HCT116 (cell line): ENCODE data around the gene HS6ST1. TPM values are rescaled to one million over a fixed set of nuclear protein-coding genes. Genes with fewer than 3 reads are reported as not detected.

Experiments used
- ATAC-seq: fragments of 200-7000 bp; cut with Tn5 transposase; 2 replicates; pipeline ENCODE4 v1.9.1; 2020; ENCODE audit warnings: mild to moderate bottlenecking, moderate library complexity
- BruUV-seq: library from RNA; stranded (reverse); fragments of 400-500 nt; replicated peaks from 2 replicates; lab custom pipeline; 2021; lab: Mats Ljungman, UMichigan
- CTCF ChIA-PET: fragments of 300-600 bp; sonication (Branson Sonifier 250); formaldehyde crosslinking; loops from one replicate; lab custom pipeline; 2021; ENCODE audit warnings: antibody characterized with exemption; lab: Charles Lee
- POLR2A ChIA-PET: fragments of 300-600, 350-600 bp; sonication (Branson Sonifier 250); formaldehyde crosslinking; loops from one replicate; lab custom pipeline; 2021; ENCODE audit warnings: antibody characterized with exemption; lab: Charles Lee
- RAD21 ChIA-PET, 2 experiments: fragments of 300-600 bp; sonication (Branson Sonifier 250); formaldehyde crosslinking; loops; one replicate each; lab custom pipeline; 2023; ENCODE audit warnings: low total read pairs in 2 of 2; ENCODE audit not compliant: uncharacterized antibody in 2 of 2, unreplicated experiment in 2 of 2, low non-redundant PET in 1 of 2; lab: Charles Lee
- DNase-seq: peaks from one replicate; pipeline ENCODE4 v3.0.0-alpha.2; 2010; ENCODE audit warnings: low read depth, low spot score
- H2AFZ ChIP-seq: fragments of 200-600 bp; shearing (Covaris generic), sonication (generic); 2 replicates; pipeline ENCODE4 v1.6.1; 2017; ENCODE audit warnings: low read depth, mixed run types, mixed read lengths, antibody characterized with exemption, low read length; ENCODE audit not compliant: poor library complexity, severe bottlenecking
- H3K27ac ChIP-seq: 2 replicates; pipeline ENCODE4 v1.5.1; 2012; ENCODE audit warnings: low read depth, low read length
- H3K27me3 ChIP-seq: fragments of 200-600 bp; sonication (generic); 2 replicates; pipeline ENCODE4 v1.6.1; 2016; ENCODE audit warnings: mixed run types, low read length, mixed read lengths; ENCODE audit not compliant: insufficient read depth
- H3K36me3 ChIP-seq, 2 experiments: fragments of 200-500 bp in 1 of 2; fragments of 200-600 bp in 1 of 2; sonication (Bioruptor generic) in 1 of 2; sonication (generic) in 1 of 2; 2 replicates each; pipeline versions ENCODE4 v1.5.1 to v1.6.1; 2014 to 2016; ENCODE audit warnings: low read length in 2 of 2, inconsistent platforms in 1 of 2, mixed read lengths in 1 of 2, mixed run types in 1 of 2; ENCODE audit not compliant: insufficient read depth in 2 of 2, control insufficient read depth in 1 of 2
- H3K4me1 ChIP-seq, 2 experiments: fragments of 200-600 bp in 1 of 2; sonication (generic) in 1 of 2; 2 replicates each; pipeline versions ENCODE4 v1.5.1 to v1.6.1; 2012 to 2017; ENCODE audit warnings: low read length in 2 of 2, inconsistent platforms in 1 of 2, mild to moderate bottlenecking in 1 of 2, mixed read lengths in 1 of 2, mixed run types in 1 of 2, moderate library complexity in 1 of 2; ENCODE audit not compliant: insufficient read depth in 2 of 2, control insufficient read depth in 1 of 2
- H3K4me2 ChIP-seq: fragments of 200-600 bp; sonication (generic); 2 replicates; pipeline ENCODE4 v1.6.1; 2017; ENCODE audit warnings: mixed run types, low read length, mixed read lengths
- H3K4me3 ChIP-seq, 2 experiments: fragments of 200-600 bp in 1 of 2; sonication (generic) in 1 of 2; replicated peaks in 1 of 2; 2 replicates each; pipeline ENCODE4 v1.5.1; 2011 to 2016; ENCODE audit warnings: low read length in 2 of 2, control low read depth in 1 of 2, low read depth in 1 of 2, mild to moderate bottlenecking in 1 of 2, mixed read lengths in 1 of 2, mixed run types in 1 of 2
- H3K79me2 ChIP-seq: fragments of 200-600 bp; sonication (generic); 2 replicates; pipeline ENCODE4 v1.6.1; 2017; ENCODE audit warnings: mild to moderate bottlenecking, mixed run types, low read length, moderate library complexity, mixed read lengths; ENCODE audit not compliant: insufficient read depth
- H3K9ac ChIP-seq: fragments of 200-600 bp; sonication (generic); 2 replicates; pipeline ENCODE4 v1.6.1; 2016; ENCODE audit warnings: low read length, mixed read lengths
- H3K9me2 ChIP-seq: fragments of 200-600 bp; sonication (generic), shearing (Covaris generic); 2 replicates; pipeline ENCODE4 v1.6.1; 2017; ENCODE audit warnings: mixed run types, mild to moderate bottlenecking, moderate library complexity; ENCODE audit not compliant: insufficient read depth
- H3K9me3 ChIP-seq, 2 experiments: fragments of 200-500 bp in 1 of 2; fragments of 200-600 bp in 1 of 2; sonication (Bioruptor generic) in 1 of 2; sonication (generic) in 1 of 2; 2 replicates each; pipeline ENCODE4 v1.6.1; 2014 to 2017; ENCODE audit warnings: low read length in 2 of 2, mixed read lengths in 2 of 2, inconsistent platforms in 1 of 2, low read depth in 1 of 2, mild to moderate bottlenecking in 1 of 2, mixed run types in 1 of 2, moderate library complexity in 1 of 2; ENCODE audit not compliant: control insufficient read depth in 1 of 2, insufficient read depth in 1 of 2
- H4K20me1 ChIP-seq: fragments of 200-600 bp; sonication (generic), shearing (Covaris generic); 2 replicates; pipeline ENCODE4 v1.6.1; 2017; ENCODE audit warnings: mixed run types, mild to moderate bottlenecking, moderate library complexity; ENCODE audit not compliant: insufficient read depth
- ATF3 ChIP-seq: IDR thresholded peaks from 2 replicates; pipeline ENCODE4 v1.6.1; 2012
- CBX3 ChIP-seq: IDR thresholded peaks from 2 replicates; pipeline ENCODE4 v1.6.1; 2012; ENCODE audit warnings: low read depth
- CEBPB ChIP-seq: IDR thresholded peaks from 2 replicates; pipeline ENCODE4 v1.6.1; 2012; ENCODE audit warnings: low read depth
- EGR1 ChIP-seq: IDR thresholded peaks from 2 replicates; pipeline ENCODE4 v1.6.1; 2012; ENCODE audit warnings: low read depth
- FOSL1 ChIP-seq: IDR thresholded peaks from 2 replicates; pipeline ENCODE4 v1.6.1; 2012; ENCODE audit warnings: low read depth
- JUND ChIP-seq: IDR thresholded peaks from 2 replicates; pipeline ENCODE4 v1.6.1; 2012
- POLR2A ChIP-seq: IDR thresholded peaks from 2 replicates; pipeline ENCODE4 v1.7.0; 2011; ENCODE audit warnings: borderline replicate concordance; ENCODE audit not compliant: insufficient read depth, insufficient read length; ENCODE audit errors: extremely low read depth
- POLR2AphosphoS5 ChIP-seq: IDR thresholded peaks from 2 replicates; pipeline ENCODE4 v1.6.1; 2011; ENCODE audit warnings: mild to moderate bottlenecking, low read depth, low read length, moderate library complexity
- RAD21 ChIP-seq: IDR thresholded peaks from 2 replicates; pipeline ENCODE4 v1.6.1; 2012; ENCODE audit warnings: low read depth, mild to moderate bottlenecking
- REST ChIP-seq: IDR thresholded peaks from 2 replicates; pipeline ENCODE4 v1.6.1; 2012; ENCODE audit warnings: low read depth
- SRF ChIP-seq: IDR thresholded peaks from 2 replicates; pipeline ENCODE4 v1.6.1; 2012; ENCODE audit warnings: low read depth
- TCF7L2 ChIP-seq: IDR thresholded peaks from 2 replicates; pipeline ENCODE4 v1.7.0; 2011; ENCODE audit warnings: borderline replicate concordance, inconsistent platforms; ENCODE audit not compliant: insufficient read depth, insufficient read length; ENCODE audit errors: extremely low read depth
- YY1 ChIP-seq: IDR thresholded peaks from 2 replicates; pipeline ENCODE4 v1.6.1; 2011; ENCODE audit warnings: low read length, low read depth, moderate library complexity, mild to moderate bottlenecking; ENCODE audit not compliant: insufficient replicate concordance; ENCODE audit errors: extremely low read depth
- ZBTB33 ChIP-seq: IDR thresholded peaks from 2 replicates; pipeline ENCODE4 v1.6.1; 2011; ENCODE audit warnings: mild to moderate bottlenecking, low read length, moderate library complexity; ENCODE audit not compliant: insufficient replicate concordance; ENCODE audit errors: extremely low read depth
- ZNF274 ChIP-seq: fragments of 200-500 bp; sonication (Bioruptor generic); IDR thresholded peaks from 2 replicates; pipeline ENCODE4 v1.6.1; 2014; ENCODE audit warnings: mild to moderate bottlenecking, low read depth, low read length, inconsistent platforms
- intact Hi-C: fragments of 100-400 bp; cut with micrococcal nuclease; formaldehyde crosslinking; loops from 2 replicates; pipeline ENCODE4 v1.10.0; 2022
- total RNA-seq: library from RNA; stranded (reverse); gene quantifications from one replicate; pipeline ENCODE4 v1.2.1, GENCODE V29; 2021; ENCODE audit not compliant: unreplicated experiment

Gene HS6ST1
- total RNA-seq, 1 experiment from 2014 or later = 35.0 TPM

DNA sequence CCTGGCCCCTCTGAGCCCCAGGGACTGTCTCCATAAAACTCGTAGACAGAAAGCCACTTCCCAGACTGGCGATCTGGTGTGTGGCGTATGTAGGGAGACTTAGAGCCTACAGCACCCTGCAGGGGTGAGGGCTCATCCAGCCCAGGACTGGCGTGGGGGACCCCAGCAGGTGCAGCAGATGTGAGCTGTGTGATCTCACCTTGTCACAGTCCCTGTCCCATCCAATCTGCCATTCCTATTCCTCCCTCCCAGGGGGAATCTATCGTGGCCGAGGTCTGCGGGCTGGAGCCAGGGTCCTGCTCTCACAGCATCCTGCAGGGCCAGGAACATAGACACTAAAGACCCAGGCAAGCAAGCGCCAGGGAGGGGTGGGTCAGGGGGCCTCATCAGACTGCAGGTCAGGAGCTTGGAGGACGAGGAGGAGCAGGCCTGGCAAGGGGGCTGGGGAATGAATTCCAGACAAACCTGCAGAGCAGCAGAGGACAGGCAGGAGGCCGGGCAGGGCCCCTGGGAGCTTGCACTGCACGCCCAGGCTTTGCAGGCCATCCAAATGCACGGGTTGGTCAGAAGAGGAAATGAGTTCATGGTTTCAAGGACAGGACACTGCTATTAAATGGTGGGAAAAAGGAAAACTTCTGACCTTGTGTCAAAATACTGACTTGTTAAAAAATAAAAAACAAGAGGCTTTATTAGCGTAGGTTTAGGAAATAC is 32.5 kb downstream of the HS6ST1 start:
- H3K4me2 ChIP-seq = no peak overlapping the region

More for the DNA sequence above, 32.5 kb downstream of the HS6ST1 start:
- no peak overlapping the region for H3K27ac ChIP-seq
- intact Hi-C loops = no loop called here
- POLR2A ChIA-PET = no interaction called here
- no peaks in the 10 kb centered on the region for H4K20me1 ChIP-seq
- TF ChIP-seq EGR1 (no peak), ATF3 (no peak), CEBPB (no peak), FOSL1 (no peak), TCF7L2 (no peak), POLR2A (no peak), JUND (no peak), RAD21 (no peak), ZBTB33 (no peak), SRF (no peak), ZNF274 (no peak), REST (no peak), YY1 (no peak), POLR2AphosphoS5 (no peak), CBX3 (no peak)
- TF ChIP-seq, all 23 proteins: peak for 0
- CTCF ChIA-PET = no interaction called here
- H3K27me3 ChIP-seq = no peaks in the 10 kb centered on the region
- no peak overlapping the region for H2AFZ ChIP-seq
- DNase-seq (no peak), ATAC-seq (no peak)
- H3K4me3 ChIP-seq = no peak overlapping the region
- RAD21 ChIA-PET = no interaction called here
- H3K4me1 ChIP-seq = no peaks in the 10 kb centered on the region
- no peak overlapping the region for H3K9ac ChIP-seq
- no peaks in the 10 kb centered on the region for H3K9me2 ChIP-seq
- BruUV-seq = no TSS peak
- peaks cover 0 to 3% of the 10 kb centered on the region in 2 experiments; a peak in 1 of 4 replicates for H3K36me3 ChIP-seq
- peaks cover 55% of the 10 kb centered on the region for H3K79me2 ChIP-seq
- no peaks in the 10 kb centered on the region for H3K9me3 ChIP-seq
